Activated naive CD8-positive, alpha-beta T cell (primary cell): ENCODE measurements around the gene FAM3A.
"Not testable (repeated sequence)": the region's sequence is repeated elsewhere in the genome, so short reads cannot be mapped to it uniquely, and the experiment has no call there.

Experiments
- H3K27ac Mint-ChIP-seq: one replicate; pipeline ENCODE4 v1.8.0; 2021; ENCODE audit warnings: mixed read lengths
- H3K27me3 Mint-ChIP-seq: one replicate; pipeline ENCODE4 v1.8.0; 2021; ENCODE audit warnings: mixed read lengths
- H3K36me3 Mint-ChIP-seq: one replicate; pipeline ENCODE4 v1.8.0; 2021; ENCODE audit warnings: mixed read lengths
- H3K4me1 Mint-ChIP-seq: one replicate; pipeline ENCODE4 v1.8.0; 2021; ENCODE audit warnings: low read depth, mixed read lengths
- H3K4me3 Mint-ChIP-seq: one replicate; pipeline ENCODE4 v1.8.0; 2021; ENCODE audit warnings: mild to moderate bottlenecking, mixed read lengths
- H3K9me3 Mint-ChIP-seq: one replicate; pipeline ENCODE4 v1.8.0; 2021; ENCODE audit warnings: low read depth, mixed read lengths

Gene FAM3A, protein sequence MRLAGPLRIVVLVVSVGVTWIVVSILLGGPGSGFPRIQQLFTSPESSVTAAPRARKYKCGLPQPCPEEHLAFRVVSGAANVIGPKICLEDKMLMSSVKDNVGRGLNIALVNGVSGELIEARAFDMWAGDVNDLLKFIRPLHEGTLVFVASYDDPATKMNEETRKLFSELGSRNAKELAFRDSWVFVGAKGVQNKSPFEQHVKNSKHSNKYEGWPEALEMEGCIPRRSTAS

DNA sequence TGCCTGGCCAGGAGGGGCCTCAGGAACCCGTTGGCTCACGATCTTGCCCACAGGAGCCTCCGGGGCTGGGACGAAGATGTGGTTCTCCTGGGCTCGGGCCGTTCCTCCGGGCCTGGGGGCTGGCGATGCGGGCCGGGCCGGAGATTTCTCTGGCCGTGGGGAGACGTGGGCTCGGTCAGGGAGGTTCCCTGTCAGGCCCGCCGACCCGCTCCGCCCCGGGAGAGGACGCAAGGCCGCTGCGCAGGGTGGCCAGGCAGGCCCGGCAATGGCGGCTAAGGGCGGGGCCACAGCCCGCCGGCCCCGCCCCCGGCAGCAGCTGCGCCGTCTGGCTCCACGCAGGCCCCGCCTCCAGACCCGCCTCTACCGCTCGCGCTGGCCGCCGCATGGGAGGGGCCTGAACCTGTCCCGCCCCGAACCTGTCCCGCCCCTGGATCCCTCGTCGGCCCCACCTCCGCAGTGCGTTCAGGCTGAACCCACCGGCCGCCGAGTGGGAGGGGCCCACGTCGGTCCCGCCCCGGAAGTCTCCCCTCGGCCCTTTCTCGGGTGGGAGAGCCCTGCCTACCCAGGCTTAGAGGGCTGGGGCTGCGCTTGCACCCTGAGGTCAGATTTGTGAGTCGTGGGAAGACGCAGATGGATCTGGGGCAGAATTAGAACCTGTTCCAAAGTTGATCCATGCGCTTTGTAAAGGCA is at the start of gene FAM3A:
FAM3A (minus strand) TSS at position 267 of the 690 bp plus-strand sequence. CDS start 460 bp downstream, outside the sequence.
- peaks cover 23% of the 10 kb centered on the region for H3K4me1 Mint-ChIP-seq
- H3K27me3 Mint-ChIP-seq: no peaks in the 10 kb centered on the region
- H3K4me3 Mint-ChIP-seq: peak within 1 kb of the TSS; percentile 87
- no peaks in the 10 kb centered on the region for H3K36me3 Mint-ChIP-seq
- no peaks in the 10 kb centered on the region for H3K9me3 Mint-ChIP-seq
- peak within 1 kb of the TSS; percentile 88 for H3K27ac Mint-ChIP-seq

DNA sequence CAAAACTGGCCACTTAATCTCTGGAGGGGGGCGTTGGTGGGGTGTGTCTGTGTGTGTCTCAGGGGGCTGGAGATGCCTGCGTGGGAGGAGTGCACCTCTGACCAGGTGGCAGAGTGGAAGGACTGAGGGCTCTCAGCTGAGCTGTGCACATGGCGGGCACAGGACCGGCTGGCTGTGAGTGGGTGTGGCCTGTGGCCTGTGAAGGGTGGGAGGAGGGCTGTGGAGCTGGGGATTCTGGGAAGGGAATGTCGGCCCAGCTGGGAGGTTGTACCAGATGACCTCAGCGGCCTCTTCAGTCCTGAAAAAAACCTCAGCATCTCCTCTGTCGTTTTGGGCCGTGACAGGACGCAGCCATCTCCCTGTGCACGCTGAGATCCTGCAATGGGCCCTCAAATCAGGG is 46.3 kb upstream of the FAM3A start:
- H3K27ac Mint-ChIP-seq, H3K4me3 Mint-ChIP-seq, H3K36me3 Mint-ChIP-seq, H3K9me3 Mint-ChIP-seq, H3K4me1 Mint-ChIP-seq, H3K27me3 Mint-ChIP-seq: not testable (repeated sequence)

DNA sequence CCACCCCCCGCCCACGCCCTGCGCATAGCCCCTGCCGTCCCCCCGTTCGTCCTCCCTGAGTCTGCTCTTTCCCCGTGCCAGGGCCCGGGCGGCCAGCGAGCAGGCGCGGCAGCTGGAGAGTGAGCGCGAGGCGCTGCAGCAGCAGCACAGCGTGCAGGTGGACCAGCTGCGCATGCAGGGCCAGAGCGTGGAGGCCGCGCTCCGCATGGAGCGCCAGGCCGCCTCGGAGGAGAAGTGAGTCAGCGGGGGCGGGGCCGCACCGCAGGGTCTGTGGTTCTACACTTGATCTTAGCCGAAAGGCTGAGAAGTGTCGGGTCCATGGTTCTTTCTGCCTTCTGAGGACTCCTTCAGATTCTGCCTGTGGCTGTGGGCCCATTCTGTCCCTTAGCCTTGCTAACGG is 44.3 kb upstream of the FAM3A start:
- not testable (repeated sequence) for H3K27ac Mint-ChIP-seq, H3K4me3 Mint-ChIP-seq, H3K9me3 Mint-ChIP-seq, H3K4me1 Mint-ChIP-seq, H3K27me3 Mint-ChIP-seq, H3K36me3 Mint-ChIP-seq

DNA sequence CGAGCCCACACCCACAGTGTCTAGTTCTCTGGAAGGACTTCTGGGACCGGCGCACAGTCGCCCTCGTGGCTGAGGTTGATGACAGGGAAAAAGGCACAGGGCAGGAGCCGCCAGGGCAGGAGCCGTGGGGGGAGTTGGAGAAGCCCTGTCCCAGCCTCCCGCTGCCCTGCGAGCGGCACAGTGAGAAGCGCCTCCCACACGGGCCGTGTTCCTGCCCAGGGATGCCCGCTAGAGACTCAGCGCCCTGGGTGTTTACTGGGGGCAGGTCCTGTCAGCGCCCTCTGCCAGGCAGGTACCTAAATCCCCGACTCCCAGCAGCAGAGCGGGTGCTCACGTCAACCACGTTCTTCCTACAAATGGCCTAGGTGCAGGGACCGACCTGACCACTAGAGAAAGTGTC is 42.9 kb upstream of the FAM3A start:
- H3K4me3 Mint-ChIP-seq, H3K9me3 Mint-ChIP-seq, H3K27me3 Mint-ChIP-seq, H3K36me3 Mint-ChIP-seq, H3K27ac Mint-ChIP-seq, H3K4me1 Mint-ChIP-seq: not testable (repeated sequence)

DNA sequence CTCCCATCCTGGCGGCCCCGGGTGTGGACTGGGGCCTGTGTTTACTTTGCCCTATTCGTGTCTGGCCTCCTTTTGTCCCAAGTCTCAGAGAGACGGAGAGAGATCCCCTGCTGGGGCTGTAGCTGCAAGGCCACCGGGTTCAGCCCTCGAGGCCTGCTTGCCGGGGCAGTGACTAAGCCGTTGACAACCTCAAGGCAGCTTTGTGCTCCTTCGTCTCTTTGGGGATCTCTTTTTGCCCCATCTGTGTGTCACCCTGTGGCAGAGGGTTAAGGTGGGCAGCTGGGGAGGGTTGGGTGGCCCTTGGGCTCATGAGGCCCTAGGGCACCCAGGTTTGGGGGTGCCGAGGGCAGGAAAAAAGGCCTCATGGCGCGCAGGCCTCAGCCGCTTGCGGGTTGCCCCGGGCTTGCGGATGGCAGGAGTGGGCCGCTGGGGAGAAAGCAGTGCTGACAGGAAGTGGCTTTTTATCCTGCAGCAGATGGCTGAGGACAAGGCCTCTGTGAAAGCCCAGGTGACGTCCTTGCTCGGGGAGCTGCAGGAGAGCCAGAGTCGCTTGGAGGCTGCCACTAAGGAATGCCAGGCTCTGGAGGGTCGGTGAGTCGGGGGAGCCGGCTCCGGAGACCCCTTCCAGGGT is 42.1 kb upstream of the FAM3A start:
- not testable (repeated sequence) for H3K4me1 Mint-ChIP-seq, H3K36me3 Mint-ChIP-seq, H3K4me3 Mint-ChIP-seq, H3K27ac Mint-ChIP-seq, H3K27me3 Mint-ChIP-seq, H3K9me3 Mint-ChIP-seq

DNA sequence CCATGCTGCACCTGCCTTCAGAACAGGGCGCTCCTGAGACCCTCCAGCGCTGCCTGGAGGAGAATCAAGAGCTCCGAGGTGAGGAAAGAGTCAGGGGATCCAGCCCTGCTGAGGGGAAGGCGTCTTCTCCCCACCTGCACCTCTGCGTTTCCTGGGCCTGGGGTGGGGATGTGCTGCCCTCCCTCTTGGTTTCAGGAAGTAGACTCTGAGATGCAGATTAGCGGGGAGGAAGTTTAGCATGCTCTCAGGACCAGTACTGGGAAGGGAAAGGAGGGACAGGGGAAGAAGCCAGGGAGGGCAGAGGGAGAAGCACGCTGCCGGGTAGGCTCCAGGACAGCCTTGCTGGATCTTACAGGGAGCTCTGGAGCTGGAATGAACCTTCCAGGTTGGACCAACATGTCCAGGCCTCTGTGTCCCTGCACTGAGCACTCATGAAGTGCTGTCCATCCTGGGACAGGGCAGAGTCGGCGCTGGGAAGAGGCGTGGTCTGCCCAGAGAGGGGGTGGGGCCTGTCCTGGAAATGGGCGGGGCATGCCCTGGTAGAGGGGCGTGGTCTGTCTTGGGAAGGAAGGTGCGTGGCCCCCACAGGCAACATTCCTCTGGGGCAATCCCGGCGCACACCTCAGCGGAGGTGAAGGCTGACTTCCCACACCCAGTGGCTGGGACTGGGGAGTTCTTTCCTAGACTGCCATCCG is 36.2 kb upstream of the FAM3A start:
- H3K4me3 Mint-ChIP-seq, H3K27ac Mint-ChIP-seq: not testable (repeated sequence)

DNA sequence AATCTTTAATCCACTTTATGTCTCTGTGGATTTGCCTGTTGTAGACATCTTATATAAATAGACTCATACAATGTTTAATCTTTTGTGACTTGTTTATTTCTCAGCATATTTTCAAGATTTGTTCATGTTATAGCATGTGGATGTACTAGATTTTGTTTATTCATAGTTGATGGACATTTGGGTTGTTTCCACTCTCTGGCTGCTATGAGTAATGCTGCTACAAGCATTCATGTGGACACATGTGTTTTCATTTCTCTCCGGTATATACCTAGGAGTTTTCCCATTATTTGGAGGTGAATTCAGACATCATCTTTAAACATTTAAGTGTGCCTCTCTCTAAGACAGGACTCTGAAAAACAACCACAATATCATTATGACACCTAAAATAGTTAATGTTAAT is 33.7 kb upstream of the FAM3A start:
- H3K36me3 Mint-ChIP-seq: no peaks in the 10 kb centered on the region
- H3K4me3 Mint-ChIP-seq: peak overlapping the region; percentile 77
- no peaks in the 10 kb centered on the region for H3K27me3 Mint-ChIP-seq
- H3K9me3 Mint-ChIP-seq: no peaks in the 10 kb centered on the region
- peak overlapping the region; percentile 85 for H3K27ac Mint-ChIP-seq
- peaks cover 46% of the 10 kb centered on the region for H3K4me1 Mint-ChIP-seq

More for the DNA sequence above, 36.2 kb upstream of the FAM3A start:
- peaks cover 32% of the 10 kb centered on the region for H3K4me1 Mint-ChIP-seq
- H3K36me3 Mint-ChIP-seq, H3K27me3 Mint-ChIP-seq, H3K9me3 Mint-ChIP-seq: not testable (repeated sequence)

DNA sequence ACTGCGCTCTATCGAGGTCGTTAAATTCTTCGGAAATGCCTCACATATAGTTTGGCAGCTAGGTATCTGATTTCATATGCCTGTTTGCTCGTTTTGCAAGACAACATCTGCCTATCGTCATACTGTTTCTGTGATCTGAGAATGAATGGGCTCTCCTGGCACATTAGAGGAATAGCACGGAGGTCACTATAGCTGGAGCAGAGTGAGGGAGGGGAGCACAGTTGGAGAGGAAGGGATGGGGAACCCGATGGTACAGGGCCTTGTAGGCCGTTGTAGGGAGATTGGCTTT is 31.9 kb upstream of the FAM3A start:
- peak overlapping the region; percentile 94 for H3K27ac Mint-ChIP-seq
- no peaks in the 10 kb centered on the region for H3K27me3 Mint-ChIP-seq
- no peaks in the 10 kb centered on the region for H3K36me3 Mint-ChIP-seq
- peaks cover 49% of the 10 kb centered on the region for H3K4me1 Mint-ChIP-seq
- no peaks in the 10 kb centered on the region for H3K9me3 Mint-ChIP-seq
- peak overlapping the region; percentile 98 for H3K4me3 Mint-ChIP-seq

DNA sequence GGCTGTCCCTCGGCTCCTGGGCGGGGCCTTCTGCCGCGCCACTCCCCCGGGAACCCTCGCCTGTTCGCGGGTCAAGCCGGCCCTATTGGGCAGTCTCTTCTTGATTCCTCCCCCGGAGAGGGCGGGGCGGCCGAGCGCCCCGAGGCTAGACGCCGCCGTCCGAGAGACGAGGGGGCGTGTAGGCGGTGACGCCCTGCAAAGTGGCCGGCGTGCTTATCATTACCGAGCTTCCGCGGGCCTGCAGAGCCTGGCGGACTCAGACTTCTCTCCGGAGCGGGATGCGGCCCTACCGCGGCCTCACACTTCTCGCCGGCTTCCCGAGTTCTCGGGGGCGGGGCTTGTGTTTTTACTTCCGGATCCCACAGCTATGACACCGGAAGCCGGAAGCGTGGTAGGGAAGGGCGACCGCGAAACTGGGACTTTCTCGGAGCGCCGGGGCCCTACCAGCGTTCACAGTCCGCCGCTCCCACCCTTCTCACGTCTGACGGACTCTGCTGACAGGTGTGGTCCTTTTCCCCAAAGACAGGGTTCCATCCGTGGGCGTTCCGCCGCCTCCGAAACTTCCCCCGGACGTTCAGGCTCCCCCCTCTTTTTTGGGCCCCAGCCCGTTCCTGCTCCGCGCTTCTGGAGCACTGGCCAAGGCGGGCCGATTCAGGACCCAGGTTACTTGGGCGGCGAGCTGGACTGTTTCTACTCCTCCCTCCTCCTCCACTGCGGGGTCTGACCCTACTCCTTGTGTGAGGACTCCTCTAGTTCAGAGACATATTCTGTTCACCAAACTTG is 31.4 kb upstream of the FAM3A start, which contains the start of gene IKBKG:
IKBKG (plus strand) TSS at position 376 of the 783 bp plus-strand sequence. CDS start 4,383 bp downstream, outside the sequence.
- H3K27me3 Mint-ChIP-seq: no peaks in the 10 kb centered on the region
- H3K9me3 Mint-ChIP-seq: no peaks in the 10 kb centered on the region
- peak within 1 kb of the TSS; percentile 98 for H3K4me3 Mint-ChIP-seq
- H3K36me3 Mint-ChIP-seq: no peaks in the 10 kb centered on the region
- peaks cover 53% of the 10 kb centered on the region for H3K4me1 Mint-ChIP-seq
- peak within 1 kb of the TSS; percentile 94 for H3K27ac Mint-ChIP-seq

DNA sequence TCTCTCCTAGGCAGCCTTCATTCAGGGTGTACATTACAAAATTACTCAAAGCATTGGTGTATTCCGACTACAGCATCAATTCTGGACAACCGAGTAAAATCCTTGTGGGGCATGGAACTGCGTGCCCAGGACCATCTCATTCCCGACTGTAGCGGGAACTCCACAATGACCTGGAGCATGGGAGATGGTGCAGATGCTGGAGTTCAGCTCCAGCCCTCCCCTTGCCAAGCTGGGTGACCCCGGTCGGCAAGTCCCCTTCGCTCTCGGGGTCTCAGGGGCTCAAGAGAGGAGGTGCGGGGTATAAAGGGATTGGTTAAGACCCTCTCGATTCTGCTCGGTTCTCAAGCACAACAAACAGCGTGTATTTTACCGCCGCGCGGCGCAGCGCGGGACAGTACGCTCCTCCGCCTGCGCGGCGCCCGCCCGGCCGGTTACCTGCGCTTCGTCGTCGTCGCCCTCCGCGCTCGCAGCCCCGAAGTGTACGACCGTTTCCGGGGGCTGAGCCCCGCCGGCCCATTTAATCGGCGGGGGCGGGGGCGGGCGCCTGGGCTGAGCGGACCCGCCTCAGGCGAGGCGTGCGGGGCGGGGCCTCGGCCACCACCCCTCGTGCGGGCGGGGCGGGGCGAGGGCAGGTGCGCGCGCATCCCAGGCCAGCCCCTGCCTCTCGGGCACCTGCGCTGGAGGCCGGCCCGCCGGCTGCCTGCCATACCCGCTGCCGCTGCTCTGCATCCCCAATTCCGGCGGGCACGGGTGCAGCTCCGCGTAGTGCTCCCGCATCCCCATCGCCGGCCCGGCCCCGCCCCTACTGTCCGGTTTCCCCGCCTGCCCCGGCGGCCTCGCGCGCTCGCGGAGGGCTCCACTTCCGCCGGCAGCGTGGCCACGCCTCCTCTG is 30.6 kb upstream of the FAM3A start, which contains the start of gene G6PD:
G6PD (minus strand) TSS at position 493 of the 891 bp plus-strand sequence. CDS start 691 bp downstream, outside the sequence.
- Mint-ChIP-seq H3K4me3 (peak within 1 kb of the TSS; percentile 98), H3K4me1 (peaks cover 55% of the 10 kb centered on the region), H3K27me3 (no peaks in the 10 kb centered on the region), H3K9me3 (no peaks in the 10 kb centered on the region), H3K36me3 (no peaks in the 10 kb centered on the region), H3K27ac (peak within 1 kb of the TSS; percentile 94)

DNA sequence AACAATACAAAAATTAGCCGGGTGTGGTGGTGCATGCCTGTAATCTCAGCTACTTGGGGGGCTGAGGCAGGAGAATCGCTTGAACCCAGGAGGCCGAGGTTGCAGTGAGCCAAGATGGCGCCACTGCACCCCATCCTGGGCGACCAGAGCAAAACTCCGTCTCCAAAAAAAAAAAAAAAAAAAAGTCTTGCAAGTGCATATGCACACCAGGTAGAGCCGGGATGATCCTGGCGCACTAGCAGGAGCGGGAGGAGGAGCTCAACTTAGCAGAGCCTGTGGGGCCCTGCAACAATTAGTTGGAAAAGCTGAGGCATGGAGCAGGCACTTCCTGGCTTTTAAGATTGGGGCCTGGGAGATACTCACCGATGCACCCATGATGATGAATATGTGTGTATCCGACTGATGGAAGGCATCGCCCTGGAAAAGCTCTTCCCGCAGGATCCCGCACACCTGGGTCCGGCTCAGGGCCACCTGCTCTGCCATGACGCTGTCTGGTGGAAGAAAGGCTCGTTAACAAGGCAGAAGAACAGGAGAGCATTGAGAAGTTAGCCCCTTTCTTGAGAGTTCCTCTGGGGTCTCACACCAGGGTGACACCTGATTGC is 29.7 kb upstream of the FAM3A start:
- Mint-ChIP-seq H3K27ac (peak overlapping the region; percentile 64), H3K4me3 (peak overlapping the region; percentile 80), H3K36me3 (no peaks in the 10 kb centered on the region), H3K9me3 (no peaks in the 10 kb centered on the region), H3K4me1 (peaks cover 56% of the 10 kb centered on the region), H3K27me3 (no peaks in the 10 kb centered on the region)

DNA sequence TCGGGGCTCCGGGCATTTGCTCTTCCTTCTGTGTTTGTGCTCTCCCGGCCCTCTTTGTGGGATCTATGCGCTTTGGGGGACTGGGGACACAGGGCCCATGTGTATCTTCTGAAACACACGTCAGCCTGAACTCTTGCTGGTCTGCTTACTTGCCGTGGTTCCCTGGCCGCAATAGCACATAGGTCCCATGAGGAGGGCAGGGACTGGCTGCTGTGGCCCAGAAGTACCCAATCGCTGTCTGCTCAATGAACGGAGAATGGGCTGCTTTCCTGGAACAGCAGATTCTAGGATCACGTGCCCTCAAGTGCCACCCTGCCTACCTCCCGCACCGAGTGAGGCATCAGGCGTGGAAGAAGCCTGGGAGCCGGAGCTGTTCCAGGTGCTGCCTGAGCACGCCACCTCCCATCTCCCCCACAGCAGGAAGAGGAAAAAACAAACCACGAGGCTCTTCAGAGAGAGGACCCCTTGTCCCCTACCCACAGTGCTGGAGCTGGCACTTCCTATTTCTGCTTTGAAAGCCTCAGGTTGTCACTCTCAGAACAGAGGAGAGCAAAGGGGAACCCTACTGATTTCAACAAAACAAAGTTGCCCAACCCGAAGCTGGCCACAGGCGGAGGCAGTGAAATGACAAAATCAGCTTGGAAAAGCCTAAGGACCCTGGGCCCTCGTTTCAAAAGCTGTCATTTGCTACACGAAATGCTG is 26.8 kb upstream of the FAM3A start:
- no peaks in the 10 kb centered on the region for H3K36me3 Mint-ChIP-seq
- peak overlapping the region; percentile 88 for H3K4me3 Mint-ChIP-seq
- H3K4me1 Mint-ChIP-seq: peaks cover 43% of the 10 kb centered on the region
- no peaks in the 10 kb centered on the region for H3K9me3 Mint-ChIP-seq
- H3K27me3 Mint-ChIP-seq: no peaks in the 10 kb centered on the region
- peak overlapping the region; percentile 98 for H3K27ac Mint-ChIP-seq
